ENCODE measurements around the gene PPP1R3E.

Gene PPP1R3E

GRCh38 chr14:23252006-23252405 lies 50.7 kb downstream of the PPP1R3E start:
- no peaks in the 10 kb centered on the region for H3K36me3 ChIP-seq (replicated peaks; ENCODE audit: low read depth, low read length)
- H3K4me1 ChIP-seq (ENCODE audit: low read length) = no peaks in the 10 kb centered on the region
- H3K9me3 ChIP-seq (ENCODE audit: insufficient read depth, low read length) = no peaks in the 10 kb centered on the region
- no peaks in the 10 kb centered on the region for H4K20me1 ChIP-seq (ENCODE audit: insufficient read depth, low read length)
- H3K27ac ChIP-seq (ENCODE audit: low read length) = no peak overlapping the region
- no peak overlapping the region for H2AFZ ChIP-seq (ENCODE audit: low read depth, low read length)
- no peak overlapping the region for H3K4me2 ChIP-seq (ENCODE audit: low read length)
- H3K79me2 ChIP-seq (ENCODE audit: low read length) = no peaks in the 10 kb centered on the region
- H3K9ac ChIP-seq (ENCODE audit: low read length) = no peak overlapping the region
- H3K4me3 ChIP-seq (ENCODE audit: low read length) = no peak overlapping the region
- peaks cover 36% of the 10 kb centered on the region for H3K27me3 ChIP-seq (ENCODE audit: low read depth, low read length)
- no peak for TF ChIP-seq EZH2phosphoT487 (IDR thresholded peaks at IDR 0.05; ENCODE audit: low read depth)
- TF ChIP-seq CTCF (IDR thresholded peaks at IDR 0.05; ENCODE audit: low read depth, low read length) = no peak

- no peak for TF ChIP-seq CTCF (IDR thresholded peaks at IDR 0.05; ENCODE audit: low read depth, low read length)
- no peak for TF ChIP-seq EZH2phosphoT487 (IDR thresholded peaks at IDR 0.05; ENCODE audit: low read depth)
- H3K36me3 ChIP-seq (replicated peaks; ENCODE audit: low read depth, low read length) = no peaks in the 10 kb centered on the region
- H3K4me2 ChIP-seq (ENCODE audit: low read length) = no peak overlapping the region
- no peaks in the 10 kb centered on the region for H3K79me2 ChIP-seq (ENCODE audit: low read length)
- H3K27ac ChIP-seq (ENCODE audit: low read length) = no peak overlapping the region
- no peaks in the 10 kb centered on the region for H4K20me1 ChIP-seq (ENCODE audit: insufficient read depth, low read length)
- peaks cover 3% of the 10 kb centered on the region; the same call in 1 of the 2 replicates for H3K4me1 ChIP-seq (ENCODE audit: low read length)
- H3K4me3 ChIP-seq (ENCODE audit: low read length) = no peak overlapping the region
- H3K27me3 ChIP-seq (ENCODE audit: low read depth, low read length) = peaks cover 37% of the 10 kb centered on the region
- H3K9me3 ChIP-seq (ENCODE audit: insufficient read depth, low read length) = no peaks in the 10 kb centered on the region
- H2AFZ ChIP-seq (ENCODE audit: low read depth, low read length) = no peak overlapping the region
- H3K9ac ChIP-seq (ENCODE audit: low read length) = no peak overlapping the region
Observed at GRCh38 chr14:23249824-23250223, 52.8 kb downstream of the PPP1R3E start.

GRCh38 chr14:23248601-23249000 lies 54.1 kb downstream of the PPP1R3E start:
- H4K20me1 ChIP-seq (ENCODE audit: insufficient read depth, low read length) = no peaks in the 10 kb centered on the region
- no peak overlapping the region for H2AFZ ChIP-seq (ENCODE audit: low read depth, low read length)
- peaks cover 3% of the 10 kb centered on the region; the same call in 1 of the 2 replicates for H3K4me1 ChIP-seq (ENCODE audit: low read length)
- no peak for TF ChIP-seq CTCF (IDR thresholded peaks at IDR 0.05; ENCODE audit: low read depth, low read length)
- TF ChIP-seq EZH2phosphoT487 (IDR thresholded peaks at IDR 0.05; ENCODE audit: low read depth) = no peak
- H3K9me3 ChIP-seq (ENCODE audit: insufficient read depth, low read length) = no peaks in the 10 kb centered on the region
- H3K27me3 ChIP-seq (ENCODE audit: low read depth, low read length) = peaks cover 33% of the 10 kb centered on the region
- H3K4me3 ChIP-seq (ENCODE audit: low read length) = no peak overlapping the region
- H3K36me3 ChIP-seq (replicated peaks; ENCODE audit: low read depth, low read length) = no peaks in the 10 kb centered on the region
- H3K9ac ChIP-seq (ENCODE audit: low read length) = no peak overlapping the region
- no peak overlapping the region for H3K27ac ChIP-seq (ENCODE audit: low read length)
- H3K4me2 ChIP-seq (ENCODE audit: low read length) = no peak overlapping the region
- H3K79me2 ChIP-seq (ENCODE audit: low read length) = no peaks in the 10 kb centered on the region
